GM15510 (cell line): ENCODE data around the gene ACRBP.

Experiments used
- POLR2A ChIP-seq: IDR thresholded peaks from 3 replicates; pipeline ENCODE4 v1.6.1; 2011; ENCODE audit warnings: borderline replicate concordance; ENCODE audit not compliant: insufficient read length; ENCODE audit errors: extremely low read depth

ACRBP gene

DNA sequence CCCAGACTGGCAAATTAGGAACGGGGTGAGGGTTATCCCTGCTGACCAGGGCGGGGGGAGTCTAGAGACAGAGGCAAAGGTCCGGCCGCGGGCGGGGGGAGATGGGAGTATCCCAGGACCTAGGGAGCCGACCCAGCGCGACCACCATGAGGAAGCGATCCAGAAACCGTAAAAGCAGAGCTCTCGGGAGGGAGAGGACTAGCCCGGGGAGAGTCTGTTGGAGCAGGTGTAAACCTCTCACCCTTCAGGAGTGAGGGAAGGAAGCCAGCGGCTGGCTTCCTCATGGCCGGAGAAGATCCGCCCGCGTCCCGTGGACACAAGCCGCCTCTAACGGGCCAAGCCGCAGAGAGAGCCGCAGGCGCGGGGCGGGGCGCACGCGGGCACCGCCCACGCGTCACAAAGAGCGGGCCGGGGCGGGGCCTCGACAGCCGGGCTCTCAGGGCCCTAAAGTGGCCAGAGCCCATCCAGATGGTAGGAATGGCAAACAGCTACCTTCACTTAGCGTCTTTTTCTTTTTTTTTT, at the start of gene ACRBP:
TSS of gene ACRBP (minus strand) at position 350 of the 522 bp plus-strand sequence. CDS start at position 284, 66 bp downstream.
- peak; percentile 59 for TF ChIP-seq POLR2A

DNA sequence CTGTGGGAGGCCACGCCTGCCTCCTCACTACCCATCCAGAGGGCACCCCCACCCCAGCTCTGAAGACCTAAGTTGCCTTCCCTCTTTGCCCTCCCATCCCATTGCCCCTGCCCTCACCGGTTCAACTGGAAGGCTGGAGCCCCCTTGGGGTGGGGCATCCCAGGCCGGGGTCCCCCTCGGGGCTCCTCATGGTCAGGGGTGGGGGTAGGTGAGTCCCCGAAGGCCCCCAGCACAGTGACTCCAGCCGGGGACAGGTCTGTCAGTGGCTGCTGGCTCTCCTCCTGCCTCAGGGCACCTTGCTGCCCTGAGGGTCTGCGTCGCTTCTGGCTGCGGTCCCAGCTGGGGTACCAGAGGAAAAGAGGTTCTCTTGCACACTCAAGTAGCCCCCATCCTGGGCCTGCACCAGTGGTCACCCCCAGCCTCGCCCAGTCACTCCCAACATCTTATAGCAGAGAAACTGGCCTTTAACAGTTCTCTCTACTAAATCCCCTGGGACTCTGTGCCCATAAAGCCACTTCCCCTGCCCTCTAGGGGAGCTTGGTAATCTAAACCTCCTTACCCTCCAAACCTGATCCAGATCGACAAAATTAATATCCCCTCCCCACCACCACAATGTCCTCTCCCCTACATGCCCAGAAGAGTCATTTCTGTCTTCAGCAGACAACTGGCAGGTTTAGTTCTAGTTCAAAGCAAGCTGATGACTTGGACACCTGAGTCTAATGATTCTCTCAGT, 48.2 kb upstream of the ACRBP start:
- no peak for TF ChIP-seq POLR2A

DNA sequence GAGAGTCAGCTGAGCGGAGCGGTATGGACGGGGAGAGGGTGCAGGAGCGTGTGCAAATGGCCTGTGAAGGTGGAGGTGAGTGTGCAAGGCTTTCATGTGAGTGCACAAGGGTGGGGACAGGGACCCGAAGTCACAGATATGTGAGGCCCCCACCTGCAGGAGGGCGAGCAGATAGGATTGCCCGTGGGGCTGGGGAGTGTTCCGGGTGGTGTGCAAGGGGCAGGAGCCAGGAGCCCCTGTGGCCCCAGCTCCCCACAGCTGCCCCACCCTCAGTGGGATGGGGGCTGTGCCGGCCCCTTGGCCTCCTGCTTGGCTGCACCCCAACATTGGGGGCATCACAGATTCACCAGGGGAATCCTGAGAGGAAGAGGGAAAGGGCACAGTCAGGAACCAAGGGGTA, 47.5 kb upstream of the ACRBP start:
- no peak for TF ChIP-seq POLR2A

DNA sequence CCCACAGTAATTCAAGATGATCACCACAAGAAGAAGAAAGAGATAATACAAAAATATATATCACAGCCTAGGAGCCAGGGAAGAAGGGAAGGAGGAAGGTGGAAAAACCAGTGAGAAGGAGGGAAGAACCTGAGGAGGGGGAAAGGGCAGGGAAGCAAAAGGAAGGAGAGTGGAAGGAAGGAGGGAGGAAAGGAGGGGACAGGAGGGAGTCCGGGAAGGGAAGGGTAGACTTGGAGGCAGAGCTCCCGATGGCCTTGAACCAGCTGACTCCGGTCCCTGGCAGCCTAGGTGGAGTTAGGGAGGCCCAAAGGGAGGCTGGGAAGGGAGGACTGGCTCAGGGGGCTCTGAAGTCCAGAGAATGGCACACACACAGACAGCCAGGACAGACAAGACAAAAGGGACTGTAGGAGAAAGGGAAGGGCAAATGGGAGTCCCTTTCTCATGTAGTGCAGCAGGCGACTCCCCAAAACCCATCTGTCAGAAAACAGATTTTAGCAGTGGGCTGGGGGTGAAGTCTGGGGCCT, 46.7 kb upstream of the ACRBP start:
- no peak for TF ChIP-seq POLR2A

DNA sequence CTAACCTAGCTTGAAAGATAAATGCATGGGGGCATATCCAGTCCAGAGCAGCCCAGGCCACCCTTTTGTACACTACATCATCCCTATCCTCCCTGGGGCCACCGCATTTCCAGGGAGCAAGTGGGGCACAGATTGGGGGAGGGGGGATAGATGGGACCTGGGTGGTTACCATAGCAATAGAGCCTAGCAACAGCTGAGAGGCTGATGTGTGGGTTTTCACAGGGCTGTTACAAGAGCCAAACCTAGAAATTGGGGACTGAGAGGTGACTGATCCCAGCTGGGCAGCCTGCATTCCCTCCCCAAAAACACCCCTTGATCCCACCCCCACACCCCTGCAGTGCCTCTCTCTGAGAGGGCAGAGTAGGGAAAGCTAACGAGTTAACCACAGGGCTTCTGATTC, 45.7 kb upstream of the ACRBP start:
- TF ChIP-seq POLR2A, result no peak

DNA sequence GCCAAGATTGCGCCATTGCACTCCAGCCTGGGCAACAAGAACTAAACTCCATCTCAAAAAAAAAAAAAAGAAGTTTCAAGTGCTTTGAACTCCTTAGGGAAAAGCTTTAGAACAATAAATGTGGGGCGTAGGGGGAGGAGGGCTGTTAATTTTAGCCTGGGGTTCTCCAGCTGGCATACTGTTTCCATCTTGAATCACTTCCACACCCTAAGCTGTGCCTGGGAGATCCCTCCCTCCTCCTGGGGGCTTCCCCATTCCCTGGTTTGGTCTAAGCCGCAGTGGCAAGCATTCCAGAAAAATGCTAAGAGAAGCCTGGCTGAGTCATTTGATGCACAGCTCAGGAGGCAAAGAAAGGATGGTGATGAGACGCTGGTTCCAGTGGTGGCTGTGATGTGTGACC, 44.2 kb upstream of the ACRBP start:
- no peak for TF ChIP-seq POLR2A

DNA sequence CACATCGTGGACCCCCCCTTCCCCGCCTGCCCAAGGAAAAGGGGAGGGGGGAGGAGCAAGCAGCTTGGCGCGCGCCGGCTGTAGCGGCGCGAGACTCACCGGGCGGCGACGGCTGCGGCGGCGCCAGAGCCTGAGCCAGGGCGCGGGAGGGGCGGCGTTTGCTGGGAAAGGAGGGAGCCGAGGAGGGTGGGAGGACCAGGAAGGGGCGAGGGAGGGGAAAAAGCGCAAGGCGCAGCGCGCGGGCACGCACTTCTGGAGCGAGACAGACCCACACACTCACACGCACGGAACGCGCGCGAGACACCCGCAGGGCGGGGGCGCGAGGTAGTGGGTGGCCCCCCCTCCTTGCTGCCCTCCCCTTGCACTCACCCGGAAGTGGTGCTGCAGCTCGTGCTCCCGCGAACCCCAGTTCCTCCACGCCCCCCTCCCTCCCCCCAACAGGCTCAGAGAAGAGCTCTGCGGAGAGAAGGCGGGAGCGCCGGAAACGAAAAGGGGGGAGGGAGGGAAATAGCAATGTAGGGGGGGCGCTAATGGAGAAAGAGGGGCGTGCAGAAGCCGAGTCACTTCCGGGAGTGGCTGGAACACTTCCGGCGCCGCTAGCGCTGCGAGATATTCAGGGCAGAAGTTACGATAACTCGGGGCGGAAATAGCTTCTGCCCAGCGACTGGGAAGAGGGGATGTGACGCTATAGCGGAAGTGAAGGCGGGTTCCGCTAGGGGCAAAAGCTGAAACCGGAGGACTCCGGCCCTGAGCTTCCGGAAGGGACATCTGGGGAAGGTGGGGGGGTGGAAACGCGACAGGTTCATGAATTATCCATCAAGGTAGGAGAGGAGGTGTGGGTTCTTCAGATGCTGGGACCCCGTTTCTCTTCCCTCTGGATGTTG, 42.0 kb upstream of the ACRBP start, which contains the start of gene ZNF384:
TSS of gene ZNF384 (minus strand) at position 377 of the 884 bp plus-strand sequence. CDS start 9,855 bp downstream, outside the sequence.
- peak; percentile 67 for TF ChIP-seq POLR2A

DNA sequence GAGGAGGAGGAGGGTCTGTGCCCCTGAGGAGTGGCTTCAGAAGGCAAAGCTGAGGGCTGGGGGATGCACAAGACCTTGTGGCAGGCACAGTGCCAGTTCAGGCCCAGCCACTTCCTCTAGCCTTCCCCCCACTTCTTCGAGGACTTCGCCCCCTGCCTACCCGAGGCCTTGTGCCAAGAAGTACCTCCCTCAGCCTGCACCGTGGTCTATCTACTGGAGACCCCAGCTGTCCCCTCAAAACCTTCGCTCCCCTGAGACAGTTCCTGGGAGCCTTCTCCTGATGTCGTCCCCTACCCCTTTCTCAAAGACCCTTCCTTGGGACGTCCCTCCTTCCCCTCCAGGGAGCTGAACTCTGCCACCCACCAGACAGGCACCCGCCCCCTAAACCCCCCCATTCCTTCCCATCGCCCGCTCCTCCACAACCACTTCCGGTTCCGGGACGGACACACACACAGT, 41.3 kb upstream of the ACRBP start:
- TF ChIP-seq POLR2A, result no peak

DNA sequence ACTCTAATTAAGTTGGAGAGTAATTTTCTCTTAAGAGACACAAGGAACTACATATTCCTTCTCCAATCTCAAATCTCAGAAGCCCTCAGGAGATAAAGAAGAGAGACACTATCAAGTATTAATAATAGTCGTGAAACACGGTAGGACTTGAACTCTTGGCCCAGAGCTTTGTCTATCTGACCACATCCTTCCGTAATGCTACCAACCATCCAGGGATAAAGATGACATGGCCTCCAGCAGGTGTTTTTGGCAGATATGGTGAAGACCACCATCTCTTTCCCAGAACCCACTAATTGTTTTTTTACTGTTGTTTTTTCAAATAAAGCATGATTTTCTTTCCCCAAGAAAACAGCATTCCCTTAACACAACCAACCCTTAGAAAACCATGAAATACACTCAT, 38.6 kb upstream of the ACRBP start:
- TF ChIP-seq POLR2A, result no peak

DNA sequence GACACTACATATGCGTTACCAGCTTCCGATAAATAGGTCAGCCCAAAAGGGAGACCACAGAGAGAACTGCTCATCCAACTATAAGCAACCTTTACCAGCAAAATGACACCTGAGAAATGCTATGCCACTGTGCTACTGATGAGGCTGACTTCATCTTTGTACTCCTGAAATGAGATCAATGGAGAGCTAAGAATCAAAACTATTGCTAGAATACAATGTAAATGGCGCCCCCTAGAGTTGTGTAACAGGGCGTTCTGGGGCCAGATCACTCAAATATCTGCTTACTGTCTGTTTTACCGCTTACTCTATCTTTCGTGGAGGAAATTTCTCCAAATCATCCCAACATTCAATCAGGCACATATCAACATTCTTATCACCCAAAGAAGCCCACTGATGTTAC, 37.4 kb upstream of the ACRBP start:
- no peak for TF ChIP-seq POLR2A

DNA sequence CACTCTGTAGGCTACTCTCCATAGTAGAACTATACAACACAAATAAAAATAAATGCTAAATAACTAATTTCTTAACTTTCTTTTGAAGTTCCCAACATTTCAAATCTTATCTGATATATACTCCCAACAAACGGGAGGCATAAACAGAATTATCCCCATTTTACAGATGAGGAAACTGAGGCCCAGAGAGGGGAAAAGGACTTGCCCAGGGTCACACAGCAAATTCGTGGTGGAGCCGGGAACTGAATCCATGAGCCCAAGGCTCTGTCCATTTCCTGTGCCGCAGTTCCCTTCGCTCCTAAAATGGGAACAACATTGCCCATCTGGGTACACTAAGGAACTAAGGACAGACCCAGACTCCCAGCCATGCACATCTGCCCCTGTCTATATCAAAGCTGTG, 29.7 kb upstream of the ACRBP start:
- no peak for TF ChIP-seq POLR2A

DNA sequence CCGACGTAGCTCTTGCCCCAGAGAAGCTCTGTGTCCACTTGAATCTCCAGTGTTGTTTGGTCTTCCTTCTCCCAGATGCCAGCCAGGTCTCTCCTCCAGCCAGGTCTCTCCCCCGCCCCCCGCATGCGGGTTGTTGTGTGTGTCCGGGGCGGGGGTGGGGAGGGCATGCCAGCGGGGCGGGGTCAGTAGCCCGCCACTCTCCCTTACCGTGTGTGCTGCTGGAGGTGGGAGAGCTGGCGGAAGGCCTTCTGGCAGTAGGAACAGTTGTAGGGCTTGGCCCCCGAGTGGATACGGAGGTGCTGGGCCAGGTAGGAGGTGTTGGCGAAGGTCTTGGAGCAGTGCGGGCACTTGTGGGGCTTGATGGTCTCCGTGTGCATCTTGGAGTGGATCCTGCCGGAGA, 24.9 kb upstream of the ACRBP start:
- TF ChIP-seq POLR2A, result no peak

DNA sequence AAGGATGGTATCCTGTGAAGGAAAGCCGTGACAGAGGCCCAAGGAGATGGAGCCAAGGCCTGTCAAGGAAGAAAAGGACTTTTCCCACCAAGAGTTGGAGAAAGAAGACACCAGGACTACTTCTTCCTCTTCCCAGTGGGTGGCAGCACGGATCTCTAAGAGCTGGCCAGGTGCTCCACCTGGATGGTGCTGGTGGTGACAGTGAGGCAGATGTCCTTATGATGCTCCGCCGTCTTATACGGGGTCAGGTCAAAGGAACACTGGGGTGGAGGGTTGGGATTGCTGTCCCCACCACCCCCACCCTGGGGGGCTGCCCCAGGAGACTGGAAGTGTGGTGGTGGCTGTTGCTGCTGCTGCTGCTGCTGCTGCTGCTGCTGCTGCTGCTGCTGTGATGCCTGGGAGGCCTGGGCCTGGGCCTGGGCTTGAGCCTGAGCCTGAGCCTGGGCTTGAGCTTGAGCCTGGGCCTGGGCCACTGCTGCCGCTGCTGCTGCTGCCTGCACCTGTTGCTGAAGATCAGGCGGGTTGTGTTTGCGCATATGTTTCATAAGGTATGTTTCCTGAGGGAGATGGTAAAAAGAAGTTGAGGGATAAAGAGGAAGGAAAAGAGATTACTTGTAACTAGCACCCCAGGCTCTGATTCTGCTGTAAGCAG, 20.5 kb upstream of the ACRBP start:
- TF ChIP-seq POLR2A, result no peak

DNA sequence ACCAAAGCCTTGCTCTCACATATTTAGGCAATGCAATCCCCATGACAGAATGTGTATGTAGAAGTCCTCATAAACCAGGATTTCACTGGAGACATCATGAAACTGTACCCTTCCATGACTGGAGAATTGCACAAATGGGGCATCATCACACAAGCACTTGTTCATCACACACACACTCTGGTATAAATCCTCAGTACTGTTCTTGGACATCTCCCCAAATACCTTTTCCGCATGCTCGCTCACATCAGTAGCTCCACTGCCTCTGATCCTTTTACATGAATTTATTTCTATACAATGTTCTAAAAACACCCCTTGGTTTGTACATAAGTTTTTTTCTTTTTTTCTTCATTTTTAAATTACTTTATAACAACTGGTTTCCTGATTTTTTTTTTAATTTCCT, 19.0 kb upstream of the ACRBP start:
- TF ChIP-seq POLR2A, result no peak

DNA sequence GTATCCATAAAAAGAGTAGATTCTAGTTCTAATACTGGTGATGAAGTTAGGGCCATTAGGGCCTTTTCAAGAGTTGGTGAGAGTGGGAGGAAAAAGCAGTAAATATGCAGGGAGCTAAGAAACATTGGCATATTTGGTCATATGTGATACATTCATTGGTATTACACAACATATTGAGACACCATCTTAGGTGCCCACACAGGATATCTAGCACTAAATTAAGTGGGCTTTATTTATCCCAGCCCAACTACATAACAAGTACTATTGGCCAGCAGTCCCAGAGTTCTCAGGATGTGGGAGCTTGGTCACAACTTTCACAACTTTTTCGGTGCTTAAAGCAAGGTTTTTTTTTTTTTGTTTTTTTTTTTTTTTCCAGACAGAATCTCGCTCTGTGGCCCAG, 17.7 kb upstream of the ACRBP start:
- TF ChIP-seq POLR2A, result no peak

DNA sequence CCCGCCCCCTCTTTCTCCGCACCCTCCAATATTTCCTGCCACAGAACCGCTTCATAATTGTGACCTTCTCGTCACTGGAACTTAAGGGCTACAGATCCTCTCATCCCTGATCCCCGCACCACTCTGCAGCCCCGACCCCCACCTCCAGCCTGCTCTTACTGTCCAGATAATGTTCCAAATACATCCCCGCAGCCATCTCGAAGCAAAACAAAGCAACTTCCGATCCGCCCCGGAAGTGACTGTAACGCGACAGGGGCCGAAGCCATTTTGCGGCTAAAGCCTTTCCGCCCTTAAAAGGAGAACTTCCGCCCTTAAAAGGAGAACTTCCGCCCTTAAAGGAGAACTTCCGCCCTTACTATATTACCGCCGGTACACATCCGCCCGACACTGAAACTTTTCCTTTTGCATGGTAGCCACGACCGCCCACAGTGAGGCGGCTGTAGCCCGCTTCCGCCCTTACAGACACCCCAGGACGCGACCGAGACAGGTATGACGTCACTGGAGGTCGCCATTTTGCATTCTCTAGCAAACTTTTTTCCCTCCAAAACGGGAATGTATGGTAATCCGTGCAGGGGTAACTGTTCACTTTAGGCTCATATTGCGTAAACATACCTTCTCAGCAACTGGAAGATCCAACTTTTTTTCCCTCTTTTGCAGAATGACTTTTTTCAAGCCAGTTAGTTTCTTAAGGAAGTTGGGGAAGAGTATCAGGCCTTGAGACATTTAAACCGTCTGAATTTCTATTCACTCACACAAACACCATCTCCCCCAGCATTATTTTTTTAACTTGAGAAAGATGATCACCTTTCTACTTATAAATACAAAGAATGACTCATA, 15.9 kb upstream of the ACRBP start, which contains the start of gene ING4:
TSS of gene ING4 (minus strand) at position 214 of the 837 bp plus-strand sequence. CDS start at position 196, 18 bp downstream.
- TF ChIP-seq POLR2A, result peak; percentile 49
